HG02943 (cell line): Measurements from ENCODE around the gene C1orf198.

Source experiments
- ATAC-seq: cut with Tn5 transposase; IDR thresholded peaks from one replicate; pipeline ENCODE4 v1.9.1; 2021; ENCODE audit warnings: mild to moderate bottlenecking, low read depth, moderate library complexity; ENCODE audit not compliant: unreplicated experiment

The C1orf198 gene

GRCh38 chr1:230818367-230818766 lies 50.0 kb downstream of the C1orf198 start:
- no peak for ATAC-seq

DNA sequence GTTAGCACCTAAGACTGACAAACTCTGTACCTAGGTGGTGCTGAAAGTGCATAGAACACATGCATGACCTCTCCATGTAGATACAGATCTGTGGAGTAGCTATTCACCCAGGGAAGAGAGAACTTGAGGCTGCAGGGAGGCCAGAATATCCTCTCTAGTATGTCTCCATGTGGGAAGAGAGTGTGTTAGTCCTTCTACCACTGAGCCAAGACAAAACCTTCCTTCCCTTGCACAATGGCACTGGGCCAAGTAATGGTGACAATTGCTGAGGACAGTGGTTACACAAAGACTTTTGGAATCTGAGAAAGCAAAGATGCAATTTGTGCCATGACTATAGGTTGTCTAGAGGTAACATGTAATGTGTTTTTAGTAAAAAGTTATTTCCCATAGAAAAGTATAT lies 52.3 kb downstream of the C1orf198 start:
- no peak for ATAC-seq

DNA sequence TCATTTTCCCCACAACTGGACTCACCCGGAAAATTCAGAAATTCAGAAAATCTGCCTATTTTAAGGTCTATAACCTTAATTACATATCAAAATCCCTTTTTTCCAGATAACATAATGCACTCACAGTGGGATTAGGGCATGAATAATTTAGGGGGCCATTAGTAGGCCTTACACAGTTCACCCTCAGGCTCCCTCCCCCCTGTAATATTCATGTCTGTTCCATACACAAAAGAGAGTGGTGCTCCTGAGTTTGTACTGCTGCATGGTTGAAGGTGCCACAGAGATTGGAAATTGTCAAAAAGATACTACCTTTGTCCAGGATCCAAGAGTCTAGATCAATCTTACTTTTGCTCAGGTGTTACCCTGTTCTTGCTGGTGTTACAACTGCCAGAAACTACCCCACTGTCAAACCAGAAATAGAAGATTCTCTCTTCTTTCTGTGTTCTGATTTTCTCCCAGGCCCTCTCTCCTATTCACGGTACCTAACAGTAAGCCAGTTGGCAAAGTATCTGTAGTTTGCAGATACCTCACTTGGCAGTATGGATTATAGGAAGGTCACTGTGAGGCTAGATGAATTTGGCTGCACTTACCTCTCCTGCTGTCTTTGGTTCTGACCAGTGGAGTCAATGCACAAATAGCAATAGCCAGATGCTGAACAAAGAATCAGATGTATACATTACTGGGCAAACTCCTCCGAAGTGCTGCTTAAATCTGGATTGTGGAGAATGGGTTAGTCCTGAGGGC lies 53.2 kb downstream of the C1orf198 start:
- ATAC-seq: no peak

GRCh38 chr1:230812568-230812967 lies 55.8 kb downstream of the C1orf198 start:
- no peak for ATAC-seq

DNA sequence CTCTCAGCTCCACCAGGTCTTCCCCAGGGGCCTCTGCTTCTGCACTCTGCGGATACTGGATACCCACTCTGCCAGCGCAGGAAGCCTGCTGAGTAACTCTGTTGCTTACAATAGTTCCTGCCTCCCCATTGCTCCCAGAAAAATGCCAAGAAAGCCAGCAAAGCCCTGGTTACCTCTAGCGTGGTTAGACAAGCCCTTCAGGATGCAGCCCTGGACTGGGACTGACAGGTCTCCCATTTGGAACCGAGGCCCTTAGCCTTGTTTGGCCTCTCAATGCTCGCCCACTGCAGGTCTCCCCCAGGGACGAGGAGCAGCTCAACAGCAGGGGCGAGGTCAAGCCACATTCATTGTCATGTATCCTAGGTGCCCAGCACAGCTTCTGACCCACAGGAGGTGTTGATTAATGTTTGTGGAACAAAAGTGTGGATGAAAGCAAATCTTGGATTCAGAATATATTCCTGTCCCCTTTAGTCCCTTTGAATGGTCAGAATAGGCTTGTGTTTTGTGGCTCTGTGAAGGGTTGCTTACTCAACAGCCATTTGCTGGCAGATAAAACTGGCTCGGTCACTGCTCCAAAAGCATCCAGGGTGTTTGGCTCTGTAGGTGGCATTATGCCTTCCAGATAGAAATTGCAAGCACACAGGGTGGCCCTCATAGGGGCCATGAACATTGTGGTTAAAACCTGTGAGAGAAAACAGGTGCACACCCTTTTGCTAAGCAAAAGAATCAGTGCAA lies 58.9 kb downstream of the C1orf198 start:
- no peak for ATAC-seq

DNA sequence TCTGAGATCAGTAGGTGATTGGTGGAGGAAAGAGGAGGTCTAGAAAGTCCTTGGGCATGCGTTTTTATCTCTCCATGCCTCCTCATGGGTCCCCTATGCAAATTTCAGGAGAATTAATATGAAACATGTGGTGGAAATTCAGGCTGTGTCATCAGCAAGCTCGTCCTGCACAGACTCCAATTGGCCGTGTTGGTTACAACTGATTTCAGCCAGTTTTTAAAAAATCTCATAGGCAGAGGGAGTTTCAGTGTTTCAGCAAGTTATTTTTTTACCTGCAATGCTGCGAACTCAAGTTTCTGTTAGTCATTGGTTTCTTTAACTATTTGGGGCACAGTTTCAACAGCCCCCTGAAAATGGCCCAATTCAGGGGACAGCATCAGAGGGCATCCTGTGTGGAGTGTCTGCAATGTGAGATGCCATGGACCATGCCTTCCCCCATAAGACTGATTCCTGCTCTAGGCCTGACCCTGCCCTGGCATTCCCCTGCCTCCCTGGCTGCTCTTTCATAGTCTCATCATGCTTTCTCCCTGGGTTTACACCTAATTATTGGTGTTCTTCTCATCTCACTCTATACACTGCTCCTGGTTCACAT lies 59.9 kb downstream of the C1orf198 start:
- ATAC-seq: no peak

GRCh38 chr1:230807561-230808280 lies 60.6 kb downstream of the C1orf198 start:
- ATAC-seq: no peak

DNA sequence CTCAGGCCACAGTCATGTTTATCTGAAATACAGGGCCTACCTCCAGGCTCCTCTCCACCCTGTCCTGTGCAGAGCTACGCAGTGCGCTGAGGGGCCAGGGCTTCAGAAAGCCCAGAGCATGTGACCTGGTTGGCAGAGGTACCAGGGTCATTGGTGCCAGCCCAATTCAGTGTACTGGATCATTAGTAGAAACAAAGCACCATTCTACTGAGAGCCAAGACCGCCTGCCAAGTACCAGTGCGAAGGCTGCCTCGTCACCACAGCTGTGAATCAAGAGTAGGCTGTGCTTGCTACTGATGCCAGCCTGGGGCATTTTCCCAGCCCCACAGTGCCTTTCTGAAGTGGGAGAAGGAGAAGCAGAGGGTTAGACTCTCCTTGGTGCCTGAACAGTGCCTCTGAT lies 61.3 kb downstream of the C1orf198 start:
- no peak for ATAC-seq

- no peak for ATAC-seq
Measured at GRCh38 chr1:230806552-230806951, 61.8 kb downstream of the C1orf198 start.

GRCh38 chr1:230804396-230804795 lies 63.9 kb downstream of the C1orf198 start:
- ATAC-seq: no peak

GRCh38 chr1:230800891-230801840 lies 67.2 kb downstream of the C1orf198 start:
- no peak for ATAC-seq

GRCh38 chr1:230798491-230798890 lies 69.8 kb downstream of the C1orf198 start:
- ATAC-seq: no peak

- no peak for ATAC-seq
Measured at GRCh38 chr1:230797942-230798365, 70.4 kb downstream of the C1orf198 start.

- ATAC-seq: no peak
Measured at GRCh38 chr1:230797376-230797920, 70.9 kb downstream of the C1orf198 start.

DNA sequence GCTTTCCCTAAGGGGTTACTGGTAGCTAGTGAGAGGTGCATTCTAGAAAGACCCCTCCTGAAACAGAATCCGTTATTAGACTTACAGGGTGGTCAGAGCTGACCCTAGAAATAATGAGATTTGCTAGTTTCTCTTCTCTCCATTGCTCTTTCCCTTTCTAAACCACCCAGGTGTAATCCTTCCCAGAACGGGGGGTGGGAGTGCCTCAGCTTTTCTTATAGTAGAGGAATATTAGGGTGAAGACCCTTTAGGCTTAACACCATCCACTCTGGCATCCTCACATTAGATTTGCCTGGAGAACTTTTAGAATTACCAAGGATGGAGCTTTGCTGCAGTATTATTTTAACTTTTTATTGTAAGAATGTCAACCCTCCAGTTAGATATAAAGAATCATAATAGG lies 71.7 kb downstream of the C1orf198 start:
- ATAC-seq: no peak

DNA sequence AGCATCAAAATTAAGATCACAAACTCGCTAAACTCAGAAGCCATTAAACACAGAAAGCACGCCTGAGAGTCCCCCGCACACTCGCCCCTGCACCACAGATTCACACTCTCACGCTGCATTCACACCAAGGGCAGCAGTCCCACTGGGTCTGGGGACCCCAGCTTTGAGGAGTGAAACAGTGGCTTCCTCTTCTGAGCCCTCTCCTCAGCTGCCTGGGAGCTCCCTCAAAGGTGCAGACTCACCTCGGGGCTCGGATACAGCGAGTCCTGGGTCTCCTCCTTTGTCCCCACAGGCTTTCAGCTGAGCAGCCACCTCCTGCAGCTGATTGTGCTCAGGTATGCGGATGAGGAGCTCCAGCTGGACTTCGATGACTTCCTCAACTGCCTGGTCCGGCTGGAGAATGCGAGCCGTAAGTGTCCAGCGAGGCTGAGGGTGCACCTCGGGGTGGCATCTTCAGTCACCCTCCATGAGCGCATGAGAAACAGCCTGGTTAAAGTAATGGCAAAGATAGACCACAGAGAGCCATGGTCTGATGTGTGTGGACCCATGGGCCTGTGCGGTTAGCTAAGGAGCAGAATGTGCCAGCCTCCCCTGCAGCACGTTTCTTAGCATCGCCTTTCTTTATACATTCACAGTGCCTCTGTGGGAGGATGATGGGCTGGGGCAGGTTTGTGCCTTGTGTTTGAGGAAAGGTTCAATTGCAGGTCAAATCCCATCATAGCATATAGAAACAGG lies 73.3 kb downstream of the C1orf198 start:
- ATAC-seq: no peak

DNA sequence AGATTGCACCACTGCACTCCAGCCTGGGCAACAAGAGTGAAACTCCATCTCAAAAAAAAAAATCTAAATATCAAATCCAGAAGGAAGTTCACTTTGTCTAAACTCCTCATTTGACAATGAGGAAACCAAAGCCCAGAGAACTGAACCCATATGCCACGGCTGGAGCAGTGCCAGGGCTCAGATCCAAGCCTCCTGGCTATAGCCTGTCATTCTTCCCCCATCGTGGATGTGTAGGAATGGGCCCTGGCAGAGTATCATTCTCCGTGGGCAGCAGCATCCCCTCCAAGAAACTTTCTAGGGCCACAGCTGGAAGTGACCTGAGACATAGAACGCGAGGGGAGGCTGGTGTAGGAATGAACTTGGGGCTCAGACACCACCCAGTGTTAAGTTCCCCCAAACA lies 73.9 kb downstream of the C1orf198 start:
- ATAC-seq: no peak

- no peak for ATAC-seq
Measured at GRCh38 chr1:230793463-230793745, 74.9 kb downstream of the C1orf198 start.
